ENCODE results near the gene CAVIN2. TPM values are rescaled to one million over a fixed set of nuclear protein-coding genes. Genes with fewer than 3 reads are reported as not detected.

The CAVIN2 gene
- total RNA-seq, 1 donor: 1.8 TPM

DNA sequence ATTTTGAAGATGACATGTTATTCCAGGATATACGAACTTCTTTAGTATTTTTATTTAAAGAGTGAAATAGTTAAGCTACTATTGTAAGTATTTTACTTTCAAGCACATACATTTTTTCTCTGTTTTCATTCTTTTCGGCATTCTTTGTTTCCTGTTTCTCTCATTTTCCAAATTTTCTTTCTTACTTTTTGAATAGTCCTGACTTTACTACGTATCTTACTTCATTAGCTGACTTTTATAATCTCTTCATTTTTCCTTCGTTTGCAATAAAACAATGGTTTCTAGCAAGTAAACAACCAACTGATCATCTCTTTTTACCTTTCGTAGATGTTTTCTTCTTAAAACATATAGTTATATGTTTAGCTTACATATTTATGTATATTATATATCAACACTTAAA is 11.8 kb downstream of the CAVIN2 start:
- H3K36me3 ChIP-seq (ENCODE audit: insufficient read depth, low read length): no peaks in the 10 kb centered on the region
- H4K20me1 ChIP-seq (ENCODE audit: insufficient read depth, low read length): no peaks in the 10 kb centered on the region
- no peak for DNase-seq (ENCODE audit: insufficient read length, low spot score, missing footprints)
- TF ChIP-seq, protein P1, sequence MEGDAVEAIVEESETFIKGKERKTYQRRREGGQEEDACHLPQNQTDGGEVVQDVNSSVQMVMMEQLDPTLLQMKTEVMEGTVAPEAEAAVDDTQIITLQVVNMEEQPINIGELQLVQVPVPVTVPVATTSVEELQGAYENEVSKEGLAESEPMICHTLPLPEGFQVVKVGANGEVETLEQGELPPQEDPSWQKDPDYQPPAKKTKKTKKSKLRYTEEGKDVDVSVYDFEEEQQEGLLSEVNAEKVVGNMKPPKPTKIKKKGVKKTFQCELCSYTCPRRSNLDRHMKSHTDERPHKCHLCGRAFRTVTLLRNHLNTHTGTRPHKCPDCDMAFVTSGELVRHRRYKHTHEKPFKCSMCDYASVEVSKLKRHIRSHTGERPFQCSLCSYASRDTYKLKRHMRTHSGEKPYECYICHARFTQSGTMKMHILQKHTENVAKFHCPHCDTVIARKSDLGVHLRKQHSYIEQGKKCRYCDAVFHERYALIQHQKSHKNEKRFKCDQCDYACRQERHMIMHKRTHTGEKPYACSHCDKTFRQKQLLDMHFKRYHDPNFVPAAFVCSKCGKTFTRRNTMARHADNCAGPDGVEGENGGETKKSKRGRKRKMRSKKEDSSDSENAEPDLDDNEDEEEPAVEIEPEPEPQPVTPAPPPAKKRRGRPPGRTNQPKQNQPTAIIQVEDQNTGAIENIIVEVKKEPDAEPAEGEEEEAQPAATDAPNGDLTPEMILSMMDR (IDR thresholded peaks at IDR 0.05; ENCODE audit: extremely low read depth, low read depth, low read length): no peak
- H2AFZ ChIP-seq (ENCODE audit: low read length): no peak overlapping the region
- H3K4me3 ChIP-seq (ENCODE audit: insufficient read depth, low read length): no peak overlapping the region
- H3K9me3 ChIP-seq (ENCODE audit: low read depth, low read length): no peaks in the 10 kb centered on the region
- H3K27me3 ChIP-seq (ENCODE audit: insufficient read depth, low read length): no peaks in the 10 kb centered on the region
- no peaks in the 10 kb centered on the region for H3K79me2 ChIP-seq (ENCODE audit: insufficient read depth, low read length)
- H3K4me1 ChIP-seq (ENCODE audit: insufficient read depth, low read length): peaks cover 5% of the 10 kb centered on the region
- no peak overlapping the region for H3K27ac ChIP-seq (ENCODE audit: low read depth, low read length)
- peak overlapping the region; percentile 56 for H3K4me2 ChIP-seq (ENCODE audit: insufficient read depth, low read length)

GRCh38 chr2:191833356-191833755 is 13.5 kb downstream of the CAVIN2 start:
- TF ChIP-seq, protein P1 (IDR thresholded peaks at IDR 0.05; ENCODE audit: extremely low read depth, low read depth, low read length): no peak
- Histone ChIP-seq H3K4me3 (ENCODE audit: insufficient read depth, low read length) (no peak overlapping the region), H3K79me2 (ENCODE audit: insufficient read depth, low read length) (no peaks in the 10 kb centered on the region), H3K9me3 (ENCODE audit: low read depth, low read length) (no peaks in the 10 kb centered on the region), H3K4me1 (ENCODE audit: insufficient read depth, low read length) (peaks cover 5% of the 10 kb centered on the region), H3K36me3 (ENCODE audit: insufficient read depth, low read length) (no peaks in the 10 kb centered on the region), H3K4me2 (ENCODE audit: insufficient read depth, low read length) (no peak overlapping the region), H2AFZ (ENCODE audit: low read length) (no peak overlapping the region), H3K27me3 (ENCODE audit: insufficient read depth, low read length) (no peaks in the 10 kb centered on the region), H4K20me1 (ENCODE audit: insufficient read depth, low read length) (no peaks in the 10 kb centered on the region), H3K27ac (ENCODE audit: low read depth, low read length) (no peak overlapping the region)
- no peak for DNase-seq (ENCODE audit: insufficient read length, low spot score, missing footprints)

GRCh38 chr2:191832668-191833067 is 14.2 kb downstream of the CAVIN2 start:
- Histone ChIP-seq H3K27me3 (ENCODE audit: insufficient read depth, low read length) (no peaks in the 10 kb centered on the region), H3K27ac (ENCODE audit: low read depth, low read length) (no peak overlapping the region), H3K79me2 (ENCODE audit: insufficient read depth, low read length) (no peaks in the 10 kb centered on the region), H3K4me2 (ENCODE audit: insufficient read depth, low read length) (no peak overlapping the region), H4K20me1 (ENCODE audit: insufficient read depth, low read length) (no peaks in the 10 kb centered on the region), H3K4me3 (ENCODE audit: insufficient read depth, low read length) (no peak overlapping the region), H3K4me1 (ENCODE audit: insufficient read depth, low read length) (peaks cover 5% of the 10 kb centered on the region), H3K36me3 (ENCODE audit: insufficient read depth, low read length) (no peaks in the 10 kb centered on the region), H3K9me3 (ENCODE audit: low read depth, low read length) (no peaks in the 10 kb centered on the region), H2AFZ (ENCODE audit: low read length) (no peak overlapping the region)
- no peak for DNase-seq (ENCODE audit: insufficient read length, low spot score, missing footprints)
- TF ChIP-seq, protein P1 (IDR thresholded peaks at IDR 0.05; ENCODE audit: extremely low read depth, low read depth, low read length): no peak

GRCh38 chr2:191831410-191831994 is 15.4 kb downstream of the CAVIN2 start:
- no peak overlapping the region for H3K27ac ChIP-seq (ENCODE audit: low read depth, low read length)
- TF ChIP-seq, protein P1 (IDR thresholded peaks at IDR 0.05; ENCODE audit: extremely low read depth, low read depth, low read length): no peak
- H3K4me2 ChIP-seq (ENCODE audit: insufficient read depth, low read length): no peak overlapping the region
- no peaks in the 10 kb centered on the region for H3K9me3 ChIP-seq (ENCODE audit: low read depth, low read length)
- H3K4me1 ChIP-seq (ENCODE audit: insufficient read depth, low read length): peaks cover 5% of the 10 kb centered on the region
- H4K20me1 ChIP-seq (ENCODE audit: insufficient read depth, low read length): no peaks in the 10 kb centered on the region
- H3K4me3 ChIP-seq (ENCODE audit: insufficient read depth, low read length): no peak overlapping the region
- DNase-seq (ENCODE audit: insufficient read length, low spot score, missing footprints): no peak
- H3K27me3 ChIP-seq (ENCODE audit: insufficient read depth, low read length): no peaks in the 10 kb centered on the region
- H3K36me3 ChIP-seq (ENCODE audit: insufficient read depth, low read length): no peaks in the 10 kb centered on the region
- no peak overlapping the region for H2AFZ ChIP-seq (ENCODE audit: low read length)
- no peaks in the 10 kb centered on the region for H3K79me2 ChIP-seq (ENCODE audit: insufficient read depth, low read length)
